Activated CD8-positive, alpha-beta T cell treated with anti-CD3 and anti-CD28 coated beads for 36 hours (primary cell): ENCODE data around the gene CCDC50. TPM values are rescaled to one million over a fixed set of nuclear protein-coding genes. Genes with fewer than 3 reads are reported as not detected.

Source experiments
- ATAC-seq: fragments of 200-7000 bp; cut with Tn5 transposase; one replicate; pipeline ENCODE4 v1.10.0; 2021; ENCODE audit warnings: mild to moderate bottlenecking, moderate library complexity
- CTCF ChIA-PET: fragments of 350-600 bp; sonication (Branson Sonifier 250); formaldehyde crosslinking; loops from one replicate; lab custom pipeline; 2021; ENCODE audit warnings: antibody characterized with exemption; lab: Charles Lee
- POLR2A ChIA-PET: fragments of 350-600 bp; sonication (Branson Sonifier 250); formaldehyde crosslinking; loops from one replicate; lab custom pipeline; 2021; ENCODE audit warnings: antibody characterized with exemption; lab: Charles Lee
- DNase-seq: peaks from one replicate; pipeline ENCODE4 v3.0.0-alpha.2; 2020
- H3K27ac Mint-ChIP-seq: one replicate; pipeline ENCODE4 v1.8.0; 2021; ENCODE audit warnings: mild to moderate bottlenecking, mixed read lengths
- H3K27me3 Mint-ChIP-seq: one replicate; pipeline ENCODE4 v1.8.0; 2021; ENCODE audit warnings: mixed read lengths
- H3K36me3 Mint-ChIP-seq: one replicate; pipeline ENCODE4 v1.8.0; 2021; ENCODE audit warnings: low read depth, mixed read lengths
- H3K4me1 Mint-ChIP-seq: one replicate; pipeline ENCODE4 v1.8.0; 2021; ENCODE audit warnings: low read depth, mixed read lengths
- H3K4me3 Mint-ChIP-seq: one replicate; pipeline ENCODE4 v1.8.0; 2021; ENCODE audit warnings: mild to moderate bottlenecking, moderate library complexity, mixed read lengths
- H3K9me3 Mint-ChIP-seq: one replicate; pipeline ENCODE4 v1.8.0; 2021; ENCODE audit warnings: mixed read lengths
- CTCF ChIP-seq: fragments of 200-600 bp; IDR thresholded peaks from one replicate; pipeline ENCODE4 v1.8.0; 2022; ENCODE audit warnings: antibody characterized with exemption, mild to moderate bottlenecking
- intact Hi-C: fragments of 100-400 bp; cut with micrococcal nuclease; formaldehyde crosslinking; loops from one replicate; pipeline ENCODE4 v1.10.0; 2022
- total RNA-seq, 2 experiments: library from RNA; stranded (reverse); gene quantifications; one replicate each; pipeline ENCODE4 v1.2.3, GENCODE V29; 2021

Gene CCDC50
- total RNA-seq, 2 experiments from 2014 or later = 7.3 to 7.6 TPM

- Mint-ChIP-seq H3K36me3 (no peaks in the 10 kb centered on the region), H3K4me1 (peaks cover 10% of the 10 kb centered on the region), H3K4me3 (no peak overlapping the region), H3K27me3 (no peaks in the 10 kb centered on the region), H3K9me3 (no peaks in the 10 kb centered on the region), H3K27ac (no peak overlapping the region)
- no peak for DNase-seq
- intact Hi-C loops = no loop called here
- no peak for ATAC-seq
- TF ChIP-seq CTCF = no peak
- POLR2A ChIA-PET = no interaction called here
- CTCF ChIA-PET = no interaction called here
These were observed 11.2 kb downstream of the CCDC50 start for GRCh38 chr3:191340351-191340750.

DNA sequence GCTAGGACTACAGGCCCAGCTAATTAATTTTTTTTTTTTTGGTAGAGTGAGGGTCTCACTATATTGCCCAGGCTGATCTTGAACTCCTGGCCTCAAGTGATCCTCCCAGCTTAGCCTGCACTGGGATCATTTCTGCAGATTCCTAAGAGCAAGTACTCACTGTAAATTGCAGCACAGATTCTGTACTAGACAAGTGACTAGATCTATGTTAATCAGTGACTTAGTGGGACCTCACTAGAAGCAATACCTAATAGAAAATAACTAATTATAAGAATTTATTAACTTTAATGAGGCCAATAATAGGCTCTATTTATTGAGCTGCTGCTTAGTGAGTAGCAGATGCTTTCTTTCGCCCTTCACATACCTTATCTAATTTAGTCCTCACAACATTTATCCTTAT lies 11.8 kb downstream of the CCDC50 start:
- Mint-ChIP-seq H3K4me1 (peaks cover 10% of the 10 kb centered on the region), H3K27ac (no peak overlapping the region), H3K27me3 (no peaks in the 10 kb centered on the region), H3K4me3 (no peak overlapping the region), H3K9me3 (no peaks in the 10 kb centered on the region), H3K36me3 (no peaks in the 10 kb centered on the region)
- intact Hi-C loops = no loop called here
- no peak for DNase-seq
- ChIA-PET POLR2A (no interaction called here), CTCF (no interaction called here)
- TF ChIP-seq CTCF = no peak
- ATAC-seq = no peak

DNA sequence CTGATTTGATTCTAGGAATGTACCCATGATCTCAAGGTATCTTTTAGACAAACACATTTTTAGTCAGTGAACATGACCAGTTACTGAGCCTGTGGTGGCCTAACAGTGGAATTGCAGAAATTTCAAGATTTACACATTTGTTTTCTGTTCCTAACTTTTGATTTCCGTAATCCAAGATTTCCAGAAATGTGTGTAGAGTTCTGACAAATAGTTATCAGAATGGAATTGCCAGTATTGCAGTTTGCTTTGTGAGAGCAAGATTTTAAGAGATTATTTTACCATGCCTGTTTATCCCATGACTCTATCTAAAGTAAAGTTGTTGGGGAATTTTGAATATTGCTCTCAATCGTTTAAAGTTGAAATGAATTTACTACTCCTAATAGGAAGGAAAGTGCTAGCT lies 12.8 kb downstream of the CCDC50 start:
- POLR2A ChIA-PET = no interaction called here
- Mint-ChIP-seq H3K27ac (no peak overlapping the region), H3K4me3 (no peak overlapping the region), H3K36me3 (no peaks in the 10 kb centered on the region), H3K27me3 (no peaks in the 10 kb centered on the region), H3K9me3 (no peaks in the 10 kb centered on the region), H3K4me1 (peaks cover 10% of the 10 kb centered on the region)
- intact Hi-C loops = no loop called here
- no peak for ATAC-seq
- no peak for DNase-seq
- TF ChIP-seq CTCF = no peak
- CTCF ChIA-PET = no interaction called here

- intact Hi-C loops = no loop called here
- CTCF ChIA-PET = no interaction called here
- ATAC-seq = no peak
These were observed 13.2 kb downstream of the CCDC50 start for GRCh38 chr3:191342411-191342810.

DNA sequence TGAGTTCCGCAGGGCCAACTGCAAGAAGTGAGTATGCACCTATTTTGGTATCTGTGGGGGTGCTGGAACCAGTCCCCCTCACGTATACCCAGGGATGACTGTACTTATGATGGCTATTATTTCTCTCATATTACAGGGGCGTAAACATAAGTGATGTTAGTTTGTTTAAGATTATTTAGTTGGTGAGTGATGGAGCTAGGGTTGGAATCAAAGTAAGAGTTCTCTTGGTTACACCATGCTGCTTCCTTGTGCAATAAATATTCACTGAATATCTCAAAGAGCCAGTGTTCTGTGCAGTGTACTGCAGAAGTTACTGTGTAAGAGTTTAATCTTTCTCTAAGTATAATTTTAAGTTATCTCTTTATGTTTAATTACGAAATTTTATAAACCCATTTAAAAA lies 13.9 kb downstream of the CCDC50 start:
- ATAC-seq = no peak
- TF ChIP-seq CTCF = no peak
- intact Hi-C loops = no loop called here
- Mint-ChIP-seq H3K36me3 (no peaks in the 10 kb centered on the region), H3K9me3 (no peaks in the 10 kb centered on the region), H3K4me3 (no peak overlapping the region), H3K27ac (no peak overlapping the region), H3K27me3 (no peaks in the 10 kb centered on the region), H3K4me1 (peaks cover 4% of the 10 kb centered on the region)
- no peak for DNase-seq
- ChIA-PET CTCF (no interaction called here), POLR2A (no interaction called here)

More at GRCh38 chr3:191342411-191342810, 13.2 kb downstream of the CCDC50 start:
- Mint-ChIP-seq H3K9me3 (no peaks in the 10 kb centered on the region), H3K4me1 (peaks cover 10% of the 10 kb centered on the region), H3K27me3 (no peaks in the 10 kb centered on the region), H3K27ac (no peak overlapping the region), H3K36me3 (no peaks in the 10 kb centered on the region), H3K4me3 (no peak overlapping the region)
- POLR2A ChIA-PET = no interaction called here
- TF ChIP-seq CTCF = no peak
- no peak for DNase-seq
